Measurements from ENCODE around the gene METTL26. TPM values are rescaled to one million over a fixed set of nuclear protein-coding genes. Genes with fewer than 3 reads are reported as not detected.

Gene METTL26
- polyA plus RNA-seq, 1 donor = 38.0 TPM

DNA sequence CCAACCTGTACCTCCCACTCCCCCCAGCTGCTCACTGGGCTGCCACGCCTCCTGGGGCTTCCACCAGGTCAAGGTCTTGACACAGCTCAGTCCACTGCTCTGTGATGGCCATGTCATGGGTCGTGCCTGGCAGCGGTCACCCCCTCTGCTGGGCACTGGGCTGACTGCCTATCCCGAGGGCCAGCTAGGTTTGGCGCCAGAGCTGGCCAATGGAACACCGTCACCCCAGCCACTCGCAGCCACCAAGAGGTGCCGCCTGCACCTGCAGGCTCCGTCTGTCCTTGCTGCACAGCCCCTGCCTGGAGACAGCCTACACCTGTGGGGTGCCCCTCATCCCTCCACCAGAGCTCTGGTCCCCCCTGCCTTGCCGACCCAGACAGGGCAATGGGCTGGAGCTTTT lies 50.8 kb downstream of the METTL26 start:
- DNase-seq = no peak

Other genes with a start within 250 kb of the METTL26 start
- gene NME4, start 239.1 kb downstream of the METTL26 start, polyA plus RNA-seq (ENCODE audit: insufficient read length) = 106 TPM
- gene DECR2, start 234.4 kb downstream of the METTL26 start, polyA plus RNA-seq (ENCODE audit: insufficient read length) = 20.1 TPM
- 127 TPM for gene RAB11FIP3, start 210.7 kb downstream of the METTL26 start, polyA plus RNA-seq (ENCODE audit: insufficient read length)
- gene CAPN15, start 108.6 kb downstream of the METTL26 start, polyA plus RNA-seq (ENCODE audit: insufficient read length) = 23.8 TPM
- 6.6 TPM for gene PRR35, start 75.9 kb downstream of the METTL26 start, polyA plus RNA-seq (ENCODE audit: insufficient read length)
- gene NHLRC4, start 69.3 kb downstream of the METTL26 start, polyA plus RNA-seq (ENCODE audit: insufficient read length) = 4.7 TPM
- gene PIGQ, start 66.3 kb downstream of the METTL26 start, polyA plus RNA-seq (ENCODE audit: insufficient read length) = 60.9 TPM
- 17.3 TPM for gene RAB40C, start 46.2 kb downstream of the METTL26 start, polyA plus RNA-seq (ENCODE audit: insufficient read length)
- 1.5 TPM for gene WFIKKN1, start 5.3 kb downstream of the METTL26 start, polyA plus RNA-seq (ENCODE audit: insufficient read length)
- gene MCRIP2, start 5.5 kb upstream of the METTL26 start, polyA plus RNA-seq (ENCODE audit: insufficient read length) = 15.5 TPM
- gene WDR90, start 13.1 kb upstream of the METTL26 start, polyA plus RNA-seq (ENCODE audit: insufficient read length) = 42.2 TPM
- 70.8 TPM for gene RHOT2, start 31.8 kb upstream of the METTL26 start, polyA plus RNA-seq (ENCODE audit: insufficient read length)
- gene RHBDL1, start 39.4 kb upstream of the METTL26 start, polyA plus RNA-seq (ENCODE audit: insufficient read length) = 1.7 TPM
- gene STUB1, start 44.1 kb upstream of the METTL26 start, polyA plus RNA-seq (ENCODE audit: insufficient read length) = 107 TPM
- gene JMJD8, start 48.0 kb upstream of the METTL26 start, polyA plus RNA-seq (ENCODE audit: insufficient read length) = 51.4 TPM
- gene WDR24, start 54.1 kb upstream of the METTL26 start, polyA plus RNA-seq (ENCODE audit: insufficient read length) = 10.2 TPM
- 0.75 TPM for gene FBXL16, start 69.5 kb upstream of the METTL26 start, polyA plus RNA-seq (ENCODE audit: insufficient read length)
- gene METRN, start 78.8 kb upstream of the METTL26 start, polyA plus RNA-seq (ENCODE audit: insufficient read length) = 6.3 TPM
- gene ANTKMT, start 84.8 kb upstream of the METTL26 start, polyA plus RNA-seq (ENCODE audit: insufficient read length) = 9.0 TPM
- 2.0 TPM for gene CCDC78, start 90.1 kb upstream of the METTL26 start, polyA plus RNA-seq (ENCODE audit: insufficient read length)
- gene HAGHL, start 90.8 kb upstream of the METTL26 start, polyA plus RNA-seq (ENCODE audit: insufficient read length) = 3.3 TPM
- gene CIAO3, start 104.7 kb upstream of the METTL26 start, polyA plus RNA-seq (ENCODE audit: insufficient read length) = 26.7 TPM
- gene MSLN, start 124.4 kb upstream of the METTL26 start, polyA plus RNA-seq (ENCODE audit: insufficient read length) = 17.1 TPM
- gene RPUSD1, start 152.1 kb upstream of the METTL26 start, polyA plus RNA-seq (ENCODE audit: insufficient read length) = 10.7 TPM
- 22.9 TPM for gene CHTF18, start 152.3 kb upstream of the METTL26 start, polyA plus RNA-seq (ENCODE audit: insufficient read length)
- 0.42 TPM for gene GNG13, start 164.4 kb upstream of the METTL26 start, polyA plus RNA-seq (ENCODE audit: insufficient read length)

All from left kidney (tissue), 2 donors.